Measurements from ENCODE around the gene FRMPD4. TPM values are rescaled to one million over a fixed set of nuclear protein-coding genes. Genes with fewer than 3 reads are reported as not detected.
"Not testable (repeated sequence)": the region's sequence is repeated elsewhere in the genome, so short reads cannot be mapped to it uniquely, and the experiment has no call there.

FRMPD4 gene
- total RNA-seq, 4 donors from 2014 or later: not detected

GRCh38 chrX:12505127-12505526 is 366.9 kb downstream of the FRMPD4 start:
- no peaks in the 10 kb centered on the region for H3K36me3 ChIP-seq
- no peak overlapping the region for H3K27ac ChIP-seq
- no peaks in the 10 kb centered on the region for H3K9me3 ChIP-seq
- H3K4me1 ChIP-seq: no peaks in the 10 kb centered on the region
- H3K4me3 ChIP-seq (replicated peaks in 1 of 3): no peak overlapping the region
- H3K27me3 ChIP-seq: no peaks in the 10 kb centered on the region
- intact Hi-C loops (cut with DNase I): no loop called here
- WGBS, 2 donors: 86% methylated on average over 3 of the region's 3 CpGs; no CpG with 5 or more reads in 1 of the 2 donors
- DNase-seq: no peak
- no peak for TF ChIP-seq CTCF (IDR thresholded peaks at IDR 0.05)
- TF ChIP-seq POLR2A (IDR thresholded peaks at IDR 0.05): no peak

GRCh38 chrX:12515384-12515783 is 377.1 kb downstream of the FRMPD4 start:
- H3K4me3 ChIP-seq (replicated peaks in 1 of 3); DNase-seq; intact Hi-C loops (cut with DNase I); H3K36me3 ChIP-seq; H3K4me1 ChIP-seq; H3K9me3 ChIP-seq; H3K27me3 ChIP-seq; H3K27ac ChIP-seq: not testable (repeated sequence)
- 86 to 98% methylated on average over 2 of the region's 2 CpGs for WGBS, 2 donors

GRCh38 chrX:12526306-12526705 is 388.0 kb downstream of the FRMPD4 start:
- no peaks in the 10 kb centered on the region for H3K36me3 ChIP-seq
- H3K27ac ChIP-seq: no peak overlapping the region
- no peaks in the 10 kb centered on the region for H3K27me3 ChIP-seq
- WGBS, 2 donors: 37 to 47% methylated on average over 5 of the region's 5 CpGs
- no peak for DNase-seq
- no peaks in the 10 kb centered on the region for H3K4me1 ChIP-seq
- H3K4me3 ChIP-seq (replicated peaks in 1 of 3): no peak overlapping the region
- intact Hi-C loops (cut with DNase I): no loop called here
- H3K9me3 ChIP-seq: no peaks in the 10 kb centered on the region
- TF ChIP-seq POLR2A (IDR thresholded peaks at IDR 0.05) (no peak), CTCF (IDR thresholded peaks at IDR 0.05) (no peak)

GRCh38 chrX:12538096-12538495 is 399.8 kb downstream of the FRMPD4 start:
- not testable (repeated sequence) for H3K9me3 ChIP-seq

GRCh38 chrX:12542251-12542650 is 404.0 kb downstream of the FRMPD4 start:
- H3K9me3 ChIP-seq; H3K36me3 ChIP-seq; intact Hi-C loops (cut with DNase I); H3K27ac ChIP-seq; H3K4me1 ChIP-seq; H3K27me3 ChIP-seq; H3K4me3 ChIP-seq (replicated peaks in 1 of 3); DNase-seq: not testable (repeated sequence)
- WGBS, 2 donors: 80 to 88% methylated on average over 3 of the region's 3 CpGs

More at GRCh38 chrX:12538096-12538495, 399.8 kb downstream of the FRMPD4 start:
- H3K27ac ChIP-seq; H3K36me3 ChIP-seq; DNase-seq; intact Hi-C loops (cut with DNase I); H3K4me3 ChIP-seq (replicated peaks in 1 of 3); H3K27me3 ChIP-seq; H3K4me1 ChIP-seq: not testable (repeated sequence)
- WGBS, 2 donors: 88% methylated on average over 8 of the region's 11 CpGs; no CpG with 5 or more reads in 1 of the 2 donors

GRCh38 chrX:12548341-12548740 is 410.1 kb downstream of the FRMPD4 start:
- no peaks in the 10 kb centered on the region for H3K27me3 ChIP-seq
- no peaks in the 10 kb centered on the region for H3K36me3 ChIP-seq
- no peak for TF ChIP-seq POLR2A (IDR thresholded peaks at IDR 0.05)
- no peak for TF ChIP-seq CTCF (IDR thresholded peaks at IDR 0.05)
- H3K4me1 ChIP-seq: no peaks in the 10 kb centered on the region
- intact Hi-C loops (cut with DNase I): no loop called here
- DNase-seq: no peak
- H3K27ac ChIP-seq: no peak overlapping the region
- no peak overlapping the region for H3K4me3 ChIP-seq (replicated peaks in 1 of 3)
- H3K9me3 ChIP-seq: no peaks in the 10 kb centered on the region
- WGBS, 2 donors: 86 to 90% methylated on average over 3 of the region's 3 CpGs

GRCh38 chrX:12548746-12549145 is 410.5 kb downstream of the FRMPD4 start:
- no peaks in the 10 kb centered on the region for H3K27me3 ChIP-seq
- H3K9me3 ChIP-seq: no peaks in the 10 kb centered on the region
- 0 to 11% methylated on average over 1 of the region's 1 CpG for WGBS, 2 donors
- no peak for DNase-seq
- no peak overlapping the region for H3K27ac ChIP-seq
- no peak for TF ChIP-seq CTCF (IDR thresholded peaks at IDR 0.05)
- no peak for TF ChIP-seq POLR2A (IDR thresholded peaks at IDR 0.05)
- H3K4me3 ChIP-seq (replicated peaks in 1 of 3): no peak overlapping the region
- no peaks in the 10 kb centered on the region for H3K4me1 ChIP-seq
- no peaks in the 10 kb centered on the region for H3K36me3 ChIP-seq
- intact Hi-C loops (cut with DNase I): no loop called here
